ENCODE results near the gene ATP6V0C. TPM values are rescaled to one million over a fixed set of nuclear protein-coding genes. Genes with fewer than 3 reads are reported as not detected.

The ATP6V0C gene
- total RNA-seq, 4 donors from 2014 or later = 48.1 to 73.0 (median 61.1) TPM

DNA sequence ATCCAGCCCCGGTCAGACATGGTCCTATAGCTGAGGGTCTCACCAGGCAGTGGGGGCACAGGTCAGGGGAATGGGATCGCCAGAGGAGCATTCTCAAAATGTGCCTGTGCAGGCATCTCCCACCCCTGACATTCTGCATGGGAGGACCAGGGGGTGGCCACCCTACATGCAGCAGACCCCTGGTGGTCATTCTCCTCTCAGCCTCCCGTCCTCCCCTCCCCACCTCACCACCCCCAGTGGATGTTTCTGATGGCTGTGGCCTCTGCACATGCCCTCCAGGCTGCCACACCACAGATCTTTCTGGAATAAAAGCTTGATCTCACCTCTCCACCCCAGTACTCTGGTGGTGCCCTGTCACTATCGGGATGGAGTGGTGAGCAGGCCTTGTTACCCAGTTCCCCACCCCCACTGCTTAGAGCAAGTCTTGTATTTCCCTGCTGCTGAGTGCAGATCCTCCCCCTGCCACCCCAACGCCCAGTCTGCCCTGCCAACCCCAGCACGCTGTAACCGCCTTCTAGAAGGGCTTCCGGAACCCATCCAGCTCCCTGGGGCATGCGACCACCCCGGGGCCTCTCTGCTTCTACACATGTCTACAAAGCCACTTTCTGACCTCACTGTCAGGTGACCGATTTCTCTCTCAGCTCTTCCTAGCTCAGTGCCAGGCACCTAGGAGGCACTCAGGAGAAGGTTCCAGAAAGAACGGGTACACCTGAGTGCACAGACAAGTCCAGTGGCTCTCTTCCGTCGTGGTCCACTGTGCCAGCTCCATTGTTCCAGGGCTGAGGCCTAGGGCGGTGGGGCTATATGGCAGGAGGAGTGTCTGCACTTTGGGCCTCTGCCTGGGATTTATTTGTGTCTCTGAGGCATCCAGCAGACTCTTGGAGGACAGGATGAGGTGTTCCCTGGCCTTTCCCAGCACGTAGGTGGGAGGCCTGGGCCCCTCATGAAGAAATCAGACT lies 29.5 kb upstream of the ATP6V0C start:
- no peak for TF ChIP-seq EP300 (IDR thresholded peaks at IDR 0.05)
- TF ChIP-seq, protein P1, sequence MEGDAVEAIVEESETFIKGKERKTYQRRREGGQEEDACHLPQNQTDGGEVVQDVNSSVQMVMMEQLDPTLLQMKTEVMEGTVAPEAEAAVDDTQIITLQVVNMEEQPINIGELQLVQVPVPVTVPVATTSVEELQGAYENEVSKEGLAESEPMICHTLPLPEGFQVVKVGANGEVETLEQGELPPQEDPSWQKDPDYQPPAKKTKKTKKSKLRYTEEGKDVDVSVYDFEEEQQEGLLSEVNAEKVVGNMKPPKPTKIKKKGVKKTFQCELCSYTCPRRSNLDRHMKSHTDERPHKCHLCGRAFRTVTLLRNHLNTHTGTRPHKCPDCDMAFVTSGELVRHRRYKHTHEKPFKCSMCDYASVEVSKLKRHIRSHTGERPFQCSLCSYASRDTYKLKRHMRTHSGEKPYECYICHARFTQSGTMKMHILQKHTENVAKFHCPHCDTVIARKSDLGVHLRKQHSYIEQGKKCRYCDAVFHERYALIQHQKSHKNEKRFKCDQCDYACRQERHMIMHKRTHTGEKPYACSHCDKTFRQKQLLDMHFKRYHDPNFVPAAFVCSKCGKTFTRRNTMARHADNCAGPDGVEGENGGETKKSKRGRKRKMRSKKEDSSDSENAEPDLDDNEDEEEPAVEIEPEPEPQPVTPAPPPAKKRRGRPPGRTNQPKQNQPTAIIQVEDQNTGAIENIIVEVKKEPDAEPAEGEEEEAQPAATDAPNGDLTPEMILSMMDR (IDR thresholded peaks at IDR 0.05) = no peak
- TF ChIP-seq POLR2A (IDR thresholded peaks at IDR 0.05) = no peak
- 84 to 90% methylated on average over 16 of the region's 16 CpGs for WGBS, 2 donors

DNA sequence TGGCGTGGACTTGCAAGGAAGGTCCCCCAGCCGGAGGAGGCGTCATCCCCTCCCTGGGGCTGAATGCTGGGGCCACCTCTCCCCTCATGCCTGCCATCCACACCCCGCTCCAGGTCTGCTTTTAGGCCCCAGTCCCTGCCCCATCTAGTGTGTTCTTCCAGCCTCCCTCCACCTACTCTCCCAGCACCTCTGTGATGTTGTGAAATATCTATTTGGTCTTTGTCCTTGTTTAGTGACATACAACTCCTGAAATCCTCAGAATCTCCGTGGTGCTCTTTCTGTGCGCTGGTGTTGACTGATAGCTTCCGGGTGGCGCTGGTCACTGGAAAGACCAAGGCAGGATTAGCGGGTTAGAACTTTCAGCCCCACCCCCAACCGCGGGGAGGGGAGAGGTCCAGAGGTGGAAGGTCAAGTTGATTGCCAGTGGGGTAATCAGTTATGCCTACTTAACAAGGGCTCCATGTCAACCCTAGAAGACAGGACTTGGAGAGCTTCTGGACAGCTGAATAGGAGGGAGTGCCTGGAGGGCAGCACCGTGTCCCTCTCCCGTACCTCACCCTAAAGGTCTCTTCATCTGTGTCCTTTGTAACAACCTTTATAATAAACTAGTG lies 28.7 kb upstream of the ATP6V0C start:
- WGBS, 2 donors = 85 to 89% methylated on average over 13 of the region's 13 CpGs
- TF ChIP-seq, protein P1 (IDR thresholded peaks at IDR 0.05) = no peak
- TF ChIP-seq EP300 (IDR thresholded peaks at IDR 0.05) (no peak), POLR2A (IDR thresholded peaks at IDR 0.05) (no peak)
- no peak for DNase-seq (ENCODE audit: low spot score in 2 of 2)
- Histone ChIP-seq H3K4me3 (no peak overlapping the region), H3K9me3 (no peaks in the 10 kb centered on the region), H3K4me1 (peaks cover 0 to 40% (median 9%) of the 10 kb centered on the region in 4 donors), H3K36me3 (no peaks in the 10 kb centered on the region), H3K27ac (no peak overlapping the region), H3K27me3 (no peaks in the 10 kb centered on the region)

More for the DNA sequence above, 29.5 kb upstream of the ATP6V0C start:
- Histone ChIP-seq H3K4me1 (peaks cover 0 to 40% (median 9%) of the 10 kb centered on the region in 4 donors), H3K27me3 (no peaks in the 10 kb centered on the region), H3K27ac (no peak overlapping the region), H3K36me3 (peaks cover 0 to 5% (median 0%) of the 10 kb centered on the region in 3 donors), H3K9me3 (no peaks in the 10 kb centered on the region), H3K4me3 (no peak overlapping the region)
- no peak for DNase-seq (ENCODE audit: low spot score in 2 of 2)

DNA sequence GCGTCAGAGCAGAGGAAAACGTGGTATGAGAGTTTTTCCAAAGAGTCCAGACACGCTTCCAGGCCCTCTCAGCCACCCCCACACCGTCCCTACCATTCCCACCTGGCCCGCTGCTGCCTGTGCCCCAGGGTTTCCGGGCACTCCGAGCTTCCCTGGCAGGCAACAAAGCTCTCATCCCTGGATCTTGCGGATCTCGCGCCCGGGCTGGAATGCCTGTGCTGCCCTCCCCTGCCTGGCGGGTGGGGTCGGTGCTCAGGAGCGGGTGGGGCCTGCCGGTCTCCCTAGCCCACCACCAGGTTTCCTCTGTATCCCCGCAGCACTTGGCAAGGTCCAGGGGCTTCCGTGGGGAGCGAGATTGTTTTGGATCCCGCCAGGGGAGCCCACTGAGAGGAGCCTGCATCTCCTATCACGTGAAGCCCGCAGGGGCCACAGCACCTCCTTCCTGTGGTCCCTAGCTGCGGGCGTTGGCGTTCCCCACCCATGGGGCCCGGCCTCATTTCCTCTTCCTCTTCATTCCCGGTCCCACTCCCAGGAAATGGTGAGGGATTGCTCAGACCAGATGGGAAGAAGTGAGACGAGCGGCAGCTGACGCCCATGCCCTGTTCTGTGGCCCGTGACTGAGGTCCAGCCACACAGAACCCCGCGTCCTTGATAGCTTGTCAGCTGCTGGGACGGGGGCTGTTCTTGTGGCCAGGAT lies 27.8 kb upstream of the ATP6V0C start:
- Histone ChIP-seq H3K9me3 (no peaks in the 10 kb centered on the region), H3K27ac (peak overlapping the region in 1 of 4 donors; percentile 13), H3K36me3 (peaks cover 0 to 7% (median 0%) of the 10 kb centered on the region in 3 donors), H3K4me3 (no peak overlapping the region), H3K4me1 (peaks cover 0 to 40% (median 9%) of the 10 kb centered on the region in 4 donors), H3K27me3 (no peaks in the 10 kb centered on the region)
- WGBS, 2 donors = 67 to 68% methylated on average over 21 to 24 of the region's 33 CpGs
- DNase-seq (ENCODE audit: low spot score in 2 of 2) = no peak
- TF ChIP-seq, protein P1 (IDR thresholded peaks at IDR 0.05) = no peak
- no peak for TF ChIP-seq EP300 (IDR thresholded peaks at IDR 0.05)
- no peak for TF ChIP-seq POLR2A (IDR thresholded peaks at IDR 0.05)

DNA sequence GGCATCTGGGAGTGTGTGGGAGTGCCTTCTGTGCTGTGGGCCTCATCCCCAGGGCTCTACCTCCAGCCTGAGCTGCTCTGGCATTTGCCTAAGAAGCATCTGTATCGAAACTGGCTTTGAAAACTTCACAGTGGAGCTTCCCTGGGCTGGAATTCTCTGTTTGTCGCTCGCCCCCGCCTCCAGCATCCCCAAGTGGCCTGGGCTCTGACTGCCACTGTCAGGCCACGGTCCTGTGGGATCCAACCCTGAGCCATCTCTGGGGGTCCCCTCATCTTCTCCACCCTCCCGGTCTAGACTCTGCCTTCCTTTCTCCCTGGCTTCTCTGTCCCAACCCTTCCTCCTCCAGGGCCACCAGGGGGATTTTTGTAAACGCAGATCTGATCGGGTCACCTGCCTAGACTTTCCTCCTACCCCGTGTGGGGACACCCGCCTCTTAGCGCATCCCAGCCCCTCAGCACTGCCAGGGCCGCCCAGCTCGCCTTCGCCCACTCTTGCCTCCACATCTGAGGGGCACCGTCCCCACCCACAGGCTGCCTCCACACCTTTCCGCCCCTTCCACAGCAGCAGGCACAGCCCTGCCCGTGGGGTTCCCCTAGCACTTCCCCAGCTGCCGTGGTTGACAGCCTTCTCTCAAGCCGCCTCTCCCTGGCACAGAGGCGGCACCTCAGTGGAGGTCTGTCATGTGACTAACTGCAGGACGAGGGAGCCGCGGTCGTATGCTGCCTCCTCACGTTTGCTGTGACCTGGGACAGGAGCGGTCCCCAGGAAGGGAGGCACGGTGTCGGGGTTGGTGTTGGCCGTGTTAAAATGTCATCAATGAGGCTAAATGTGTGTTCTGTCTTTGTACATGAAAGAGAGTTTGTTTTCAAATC lies 26.9 kb upstream of the ATP6V0C start:
- Histone ChIP-seq H3K36me3 (peaks cover 0 to 7% (median 0%) of the 10 kb centered on the region in 3 donors), H3K9me3 (no peaks in the 10 kb centered on the region), H3K27ac (peak overlapping the region in 1 of 4 donors; percentile 24), H3K4me1 (peaks cover 0 to 40% (median 9%) of the 10 kb centered on the region in 4 donors), H3K4me3 (no peak overlapping the region), H3K27me3 (no peaks in the 10 kb centered on the region)
- TF ChIP-seq POLR2A (IDR thresholded peaks at IDR 0.05) = no peak
- TF ChIP-seq EP300 (IDR thresholded peaks at IDR 0.05) = no peak
- TF ChIP-seq, protein P1 (IDR thresholded peaks at IDR 0.05) = peak in 2 of 5 experiments; percentile 25 to 33
- peak in 1 of 2 donors; percentile 45 for DNase-seq (ENCODE audit: low spot score in 2 of 2)
- WGBS, 2 donors = 47 to 49% methylated on average over 28 to 29 of the region's 29 CpGs
